HEK293T (cell line): ENCODE measurements around the gene HOXA6.

Experiments
- FOXM1 ChIP-seq: fragments of 450-650 bp; IDR thresholded peaks from 2 replicates; pipeline ENCODE4 v1.6.1; 2017; ENCODE audit warnings: mild to moderate bottlenecking, borderline replicate concordance
- SP1 ChIP-seq: fragments of 450-650 bp; IDR thresholded peaks from 2 replicates; pipeline ENCODE4 v1.6.1; 2017
- TARDBP ChIP-seq: fragments of 450-650 bp; IDR thresholded peaks from 2 replicates; pipeline ENCODE4 v1.6.1; 2016

- TF ChIP-seq TARDBP: no peak
- no peak for TF ChIP-seq SP1
- TF ChIP-seq FOXM1: no peak
Measured at GRCh38 chr7:27125986-27126394, 21.6 kb downstream of the HOXA6 start.
